Fibroblast of villous mesenchyme (primary cell): ENCODE measurements around the gene KCTD3. TPM values are rescaled to one million over a fixed set of nuclear protein-coding genes. Genes with fewer than 3 reads are reported as not detected.

Experiments used
- DNase-seq: peaks from one replicate; pipeline ENCODE4 v3.0.0-alpha.2; 2010; ENCODE audit warnings: low read depth
- H3K4me3 ChIP-seq: 2 replicates; pipeline ENCODE4 v1.5.1; 2011; ENCODE audit warnings: low read depth, mild to moderate bottlenecking, low read length
- total RNA-seq: library from RNA; depleted of rRNA; stranded (reverse); fragments of >200 nt; gene quantifications from 2 replicates; pipeline ENCODE4 v1.2.3, GENCODE V29; 2012
- TF ChIP-seq, protein P1 (sequence below): IDR thresholded peaks from 2 replicates; pipeline ENCODE4 v1.5.1; 2012; ENCODE audit warnings: low read depth, mild to moderate bottlenecking, low read length; ENCODE audit not compliant: insufficient read depth

KCTD3 gene
- total RNA-seq, 1 donor = 60.9 TPM

DNA sequence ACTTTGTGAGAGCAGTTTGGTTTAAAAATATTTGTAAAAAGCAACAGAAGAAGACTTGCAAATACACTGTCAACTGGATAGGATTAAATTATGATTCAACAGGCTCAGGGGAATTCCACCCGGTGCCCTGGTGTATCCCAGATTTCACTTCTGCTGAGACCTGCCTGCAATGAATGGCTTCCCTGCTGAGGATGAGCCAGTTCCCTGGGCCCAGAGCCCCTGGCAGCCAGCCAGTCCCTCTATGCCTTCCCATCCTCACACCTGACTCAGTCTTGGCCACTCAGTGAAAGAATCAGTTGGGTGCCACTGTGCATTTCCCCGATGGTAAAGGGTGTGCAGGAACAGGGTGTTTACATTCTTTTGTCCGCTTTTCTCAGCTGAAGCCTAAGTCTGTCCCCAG lies 64.4 kb downstream of the KCTD3 start:
- peak; percentile 6 for DNase-seq
- TF ChIP-seq, protein P1, sequence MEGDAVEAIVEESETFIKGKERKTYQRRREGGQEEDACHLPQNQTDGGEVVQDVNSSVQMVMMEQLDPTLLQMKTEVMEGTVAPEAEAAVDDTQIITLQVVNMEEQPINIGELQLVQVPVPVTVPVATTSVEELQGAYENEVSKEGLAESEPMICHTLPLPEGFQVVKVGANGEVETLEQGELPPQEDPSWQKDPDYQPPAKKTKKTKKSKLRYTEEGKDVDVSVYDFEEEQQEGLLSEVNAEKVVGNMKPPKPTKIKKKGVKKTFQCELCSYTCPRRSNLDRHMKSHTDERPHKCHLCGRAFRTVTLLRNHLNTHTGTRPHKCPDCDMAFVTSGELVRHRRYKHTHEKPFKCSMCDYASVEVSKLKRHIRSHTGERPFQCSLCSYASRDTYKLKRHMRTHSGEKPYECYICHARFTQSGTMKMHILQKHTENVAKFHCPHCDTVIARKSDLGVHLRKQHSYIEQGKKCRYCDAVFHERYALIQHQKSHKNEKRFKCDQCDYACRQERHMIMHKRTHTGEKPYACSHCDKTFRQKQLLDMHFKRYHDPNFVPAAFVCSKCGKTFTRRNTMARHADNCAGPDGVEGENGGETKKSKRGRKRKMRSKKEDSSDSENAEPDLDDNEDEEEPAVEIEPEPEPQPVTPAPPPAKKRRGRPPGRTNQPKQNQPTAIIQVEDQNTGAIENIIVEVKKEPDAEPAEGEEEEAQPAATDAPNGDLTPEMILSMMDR = no peak
- H3K4me3 ChIP-seq = no peak overlapping the region

DNA sequence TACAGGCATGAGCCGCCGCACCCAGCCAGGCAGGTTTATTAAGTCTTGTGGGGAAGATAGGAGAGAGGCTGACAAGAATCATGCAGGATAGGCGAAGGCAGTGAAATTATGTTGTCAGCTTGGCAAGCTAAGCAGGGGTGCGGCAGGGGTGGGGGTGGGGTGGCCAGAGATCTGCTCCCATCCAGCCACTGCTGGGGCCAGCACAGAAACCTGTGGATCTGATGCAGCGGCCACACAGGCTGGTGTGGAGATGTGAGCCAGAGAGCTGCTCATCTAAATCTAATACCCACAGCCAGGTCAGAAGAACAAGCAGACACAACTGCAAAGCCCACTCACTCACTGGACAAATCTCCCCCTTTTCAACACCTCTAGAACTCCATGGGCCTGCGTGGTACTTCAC lies 68.7 kb downstream of the KCTD3 start:
- no peak overlapping the region for H3K4me3 ChIP-seq
- TF ChIP-seq, protein P1 = no peak
- DNase-seq = no peak

DNA sequence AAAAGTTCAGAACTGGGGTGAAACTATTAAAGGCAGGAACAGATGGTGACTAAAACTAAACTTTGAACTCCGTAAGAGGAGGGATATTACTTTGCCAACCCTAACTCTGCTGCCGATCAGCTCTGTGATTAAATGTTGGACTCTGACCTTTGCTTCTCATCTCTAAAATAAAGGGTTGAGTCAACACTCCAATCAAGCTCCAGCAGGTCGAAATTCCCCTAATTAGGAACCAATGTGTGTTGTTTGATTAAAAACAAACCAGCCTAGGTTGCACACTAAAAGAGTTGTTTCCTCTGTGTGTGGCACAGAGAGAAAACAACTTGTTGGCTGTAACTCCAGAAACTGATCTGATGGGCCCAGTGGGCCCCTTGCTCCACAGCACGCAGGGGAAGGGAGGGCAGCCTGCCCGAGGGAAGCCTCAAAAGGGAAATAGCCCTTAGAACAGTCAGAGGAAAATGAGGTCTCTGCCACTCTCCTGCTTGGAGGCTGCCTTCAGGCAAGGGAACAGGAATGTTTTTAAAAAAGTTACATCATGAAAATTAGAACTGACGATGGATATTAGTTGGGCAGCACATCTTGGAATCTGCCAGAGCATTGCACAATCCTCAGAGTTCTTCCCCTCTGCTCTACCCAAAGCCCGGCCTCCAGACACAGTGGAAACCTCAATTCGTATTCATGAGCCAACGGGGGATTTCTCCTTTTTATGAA lies 69.3 kb downstream of the KCTD3 start:
- TF ChIP-seq, protein P1 = no peak
- no peak overlapping the region for H3K4me3 ChIP-seq
- DNase-seq = peak; percentile 45

DNA sequence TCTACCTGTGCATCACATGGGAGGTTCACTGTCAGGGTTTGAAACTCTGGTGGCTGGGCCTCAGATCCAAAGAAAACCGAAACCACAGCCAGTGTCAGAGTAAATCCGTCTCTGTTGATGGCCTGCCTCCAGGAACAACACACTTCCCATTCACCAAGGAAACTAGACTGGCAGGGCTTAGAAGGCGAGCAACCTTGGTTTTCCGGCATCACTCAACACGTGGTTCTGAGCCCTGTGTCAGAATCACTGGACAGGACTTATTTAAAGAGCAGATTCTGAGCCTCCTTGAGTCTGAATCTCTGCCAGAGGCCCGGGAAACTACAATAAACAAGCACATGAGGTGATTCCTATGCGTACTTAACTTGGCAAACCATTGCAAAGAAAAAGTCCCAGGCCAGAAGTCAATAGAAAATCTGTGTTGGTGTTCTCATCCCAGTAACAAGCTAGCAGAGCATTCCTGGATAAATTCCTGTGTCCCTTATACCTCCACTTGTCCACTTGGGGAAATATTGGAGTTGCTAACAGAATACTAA lies 70.0 kb downstream of the KCTD3 start:
- TF ChIP-seq, protein P1 = no peak
- no peak overlapping the region for H3K4me3 ChIP-seq
- peak; percentile 33 for DNase-seq

DNA sequence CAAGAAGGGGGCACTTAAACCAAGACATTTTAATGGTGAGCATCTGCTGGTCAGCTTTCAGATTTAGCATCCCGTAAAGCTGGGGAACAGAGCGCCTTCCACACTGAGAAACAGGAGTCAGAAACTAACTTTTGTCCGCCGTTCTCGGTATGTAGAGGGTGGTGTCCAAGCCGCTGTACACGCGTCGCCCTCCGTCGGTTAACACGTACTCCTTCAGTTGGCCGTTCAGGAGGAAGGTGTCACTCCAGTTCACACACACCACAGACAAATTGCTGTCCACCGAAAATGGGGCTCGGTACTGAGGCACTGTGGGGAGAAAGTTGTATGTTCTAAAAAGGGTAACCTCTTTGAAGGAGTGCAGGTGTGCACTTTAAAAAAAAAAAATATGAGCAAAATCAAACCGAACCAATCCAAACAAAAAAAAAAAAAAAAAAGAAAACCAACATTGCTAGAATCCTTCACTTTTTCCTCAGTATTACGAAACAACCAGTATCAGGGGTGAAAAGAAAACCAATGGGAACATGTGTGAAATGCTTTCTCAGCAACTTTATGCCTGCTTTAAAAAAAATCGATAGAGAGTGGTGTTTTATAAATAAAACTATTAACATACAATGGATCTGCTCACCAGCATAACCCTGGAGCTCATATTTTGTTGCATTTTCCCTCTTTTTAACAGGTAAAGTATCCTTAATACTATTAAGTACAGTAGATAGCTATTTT lies 73.5 kb downstream of the KCTD3 start:
- no peak for DNase-seq
- TF ChIP-seq, protein P1 = no peak
- no peak overlapping the region for H3K4me3 ChIP-seq

DNA sequence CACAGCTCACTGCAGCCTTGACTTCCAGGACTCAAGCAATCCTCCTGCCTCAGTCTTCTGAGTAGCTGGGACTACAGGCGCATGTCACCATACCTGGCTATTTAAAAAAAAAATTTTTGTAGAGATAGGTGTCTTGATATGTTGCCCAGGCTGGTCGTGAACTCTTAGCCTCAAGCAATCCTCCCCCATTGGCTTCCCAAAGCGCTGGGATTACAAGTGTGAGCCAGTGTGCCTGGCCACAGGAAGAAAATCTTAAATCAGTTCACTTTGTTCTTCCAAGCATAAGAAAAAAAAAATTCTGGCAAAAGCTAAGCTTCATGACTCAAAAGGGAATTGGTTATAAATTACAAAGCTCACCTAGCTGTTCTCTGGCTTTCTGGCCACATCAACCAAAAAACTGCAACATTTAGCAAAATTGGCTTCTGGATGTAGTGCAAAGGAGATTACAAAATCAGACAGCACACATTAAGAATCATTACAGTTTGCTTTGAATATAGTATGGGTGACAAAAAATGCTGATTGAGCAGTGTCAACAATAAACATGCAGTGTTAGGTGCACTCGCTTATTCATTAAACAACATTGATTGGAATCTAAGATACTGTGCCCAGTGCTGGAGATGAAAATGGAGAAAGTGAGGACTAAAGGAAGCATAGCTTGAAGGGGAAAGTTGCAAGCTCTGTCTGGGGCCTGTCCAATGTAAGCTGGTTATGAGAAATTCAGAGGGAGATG lies 76.7 kb downstream of the KCTD3 start:
- TF ChIP-seq, protein P1 = no peak
- H3K4me3 ChIP-seq = no peak overlapping the region
- no peak for DNase-seq
